Loucy (cell line): ENCODE results near the gene RPLP2.

ENCODE experiments used
- CTCF ChIP-seq: fragments of 200-600 bp; sonication (generic); conservative IDR thresholded peaks from 2 replicates; pipeline ENCODE4 v1.5.1; 2014; ENCODE audit warnings: mild to moderate bottlenecking, antibody characterized with exemption, low read length
- EZH2phosphoT487 ChIP-seq: fragments of 200-600 bp; IDR thresholded peaks from 2 replicates; pipeline ENCODE4 v1.6.1; 2018; ENCODE audit warnings: antibody characterized with exemption, mild to moderate bottlenecking, moderate library complexity, borderline replicate concordance

GRCh38 chr11:786235-787083 lies 23.3 kb upstream of the RPLP2 start:
- TF ChIP-seq CTCF (no peak), EZH2phosphoT487 (no peak)
